ENCODE results near the gene LTB4R.

GRCh38 chr14:24277606-24278321 is 33.5 kb upstream of the LTB4R start:
- TF ChIP-seq CTCF (IDR thresholded peaks at IDR 0.05), result no peak
- TF ChIP-seq POLR2A (IDR thresholded peaks at IDR 0.05), result no peak

Measured in right lobe of liver (tissue), 4 donors.